ENCODE results near the gene SLAMF6. TPM values are rescaled to one million over a fixed set of nuclear protein-coding genes. Genes with fewer than 3 reads are reported as not detected.
A peak's percentile ranks its signal among the peaks of the same experiment; 100 is the strongest.
"Not testable (repeated sequence)": the region's sequence is repeated elsewhere in the genome, so short reads cannot be mapped to it uniquely, and the experiment has no call there.

The SLAMF6 gene
- total RNA-seq, 3 donors from 2014 or later, result 19.4 to 26.6 (median 19.6) TPM

DNA sequence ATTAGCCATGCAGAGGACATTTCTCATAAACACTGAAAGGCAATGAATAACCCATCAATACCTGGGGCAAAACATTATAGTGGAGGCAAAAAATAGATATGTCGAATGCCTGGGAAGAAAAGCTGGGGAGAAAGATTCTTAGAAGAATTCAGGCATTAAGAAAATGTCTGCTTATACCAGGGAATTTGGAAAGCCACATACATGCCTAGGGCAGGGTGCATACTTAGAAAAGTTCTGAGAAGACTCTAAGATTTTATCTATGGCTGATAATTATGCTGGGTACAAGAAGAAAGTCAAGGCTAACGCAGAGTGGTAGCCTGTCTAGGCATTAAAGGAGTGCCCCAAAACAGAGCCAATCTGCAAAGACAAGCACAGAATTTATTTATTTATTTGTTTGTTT, 18.4 kb downstream of the SLAMF6 start:
- Mint-ChIP-seq H3K4me3 (no peak overlapping the region), H3K4me1 (ENCODE audit: low read depth) (peaks cover 45% of the 10 kb centered on the region), H3K9me3 (peaks cover 27% of the 10 kb centered on the region)

DNA sequence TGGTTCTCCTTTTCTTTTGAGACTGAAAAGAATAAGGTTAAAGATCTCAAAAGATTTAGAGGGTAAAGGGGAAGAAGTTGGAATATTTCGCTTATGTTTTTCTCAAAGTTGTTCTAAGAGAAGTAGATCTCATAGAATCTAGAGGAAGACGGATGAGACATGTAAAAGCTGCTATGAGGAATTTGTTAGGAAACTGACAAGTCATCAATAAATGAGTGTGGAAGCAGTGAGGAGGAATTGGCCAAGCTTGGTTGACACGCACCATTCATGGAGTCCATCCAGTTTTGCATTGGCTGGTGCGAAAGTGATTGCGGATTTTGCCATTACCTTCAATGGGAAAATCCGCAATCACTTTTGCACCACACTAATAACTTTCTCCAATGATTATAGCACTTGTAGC, 20.0 kb downstream of the SLAMF6 start:
- H3K4me3 Mint-ChIP-seq, result no peak overlapping the region
- H3K27me3 Mint-ChIP-seq (ENCODE audit: low read depth), result no peaks in the 10 kb centered on the region
- H3K9me3 Mint-ChIP-seq, result peaks cover 31% of the 10 kb centered on the region
- no peak for DNase-seq
- peaks cover 72% of the 10 kb centered on the region for H3K36me3 Mint-ChIP-seq (ENCODE audit: insufficient read depth)
- H3K4me1 Mint-ChIP-seq (ENCODE audit: low read depth), result peaks cover 52% of the 10 kb centered on the region
- no peak for ATAC-seq

More for the DNA sequence above, 18.4 kb downstream of the SLAMF6 start:
- peaks cover 70% of the 10 kb centered on the region for H3K36me3 Mint-ChIP-seq (ENCODE audit: insufficient read depth)
- no peak for DNase-seq
- no peaks in the 10 kb centered on the region for H3K27me3 Mint-ChIP-seq (ENCODE audit: low read depth)
- no peak for ATAC-seq

DNA sequence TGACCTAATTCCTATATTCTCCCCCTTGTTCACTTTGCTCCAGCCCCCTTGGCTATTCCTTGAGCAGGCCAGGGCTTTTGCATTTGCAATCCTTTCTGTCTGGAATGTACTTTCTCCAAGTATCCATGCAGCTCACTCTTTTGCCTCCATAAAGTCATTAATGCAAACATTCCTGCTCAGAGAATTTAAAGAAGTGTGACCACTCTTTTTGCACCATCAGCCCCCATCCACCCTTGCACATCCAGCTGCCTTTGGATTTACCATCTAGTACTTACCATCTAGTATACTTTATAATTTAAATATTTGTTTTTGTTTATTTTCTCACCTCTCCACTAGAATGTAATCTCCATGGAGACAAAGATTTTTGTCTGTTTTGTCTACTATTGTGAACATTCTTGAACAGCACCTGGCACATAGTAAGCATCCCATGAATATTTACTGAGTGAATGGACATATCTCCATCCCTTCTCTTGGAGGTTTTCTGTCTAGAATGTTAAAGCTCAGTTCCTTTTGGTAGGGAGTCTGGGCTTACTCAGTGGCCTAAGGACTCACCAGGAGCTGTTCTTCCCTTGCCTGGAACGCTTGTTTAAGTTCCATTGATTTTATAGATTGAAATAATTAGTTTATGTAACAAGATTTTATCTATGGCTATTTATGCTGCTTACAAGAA, 22.6 kb downstream of the SLAMF6 start:
- H3K4me3 Mint-ChIP-seq, result no peak overlapping the region
- H3K36me3 Mint-ChIP-seq (ENCODE audit: insufficient read depth), result peaks cover 60% of the 10 kb centered on the region
- H3K9me3 Mint-ChIP-seq, result peaks cover 9% of the 10 kb centered on the region
- ATAC-seq, result no peak
- H3K27me3 Mint-ChIP-seq (ENCODE audit: low read depth), result no peaks in the 10 kb centered on the region
- DNase-seq, result no peak
- peaks cover 60% of the 10 kb centered on the region for H3K4me1 Mint-ChIP-seq (ENCODE audit: low read depth)

DNA sequence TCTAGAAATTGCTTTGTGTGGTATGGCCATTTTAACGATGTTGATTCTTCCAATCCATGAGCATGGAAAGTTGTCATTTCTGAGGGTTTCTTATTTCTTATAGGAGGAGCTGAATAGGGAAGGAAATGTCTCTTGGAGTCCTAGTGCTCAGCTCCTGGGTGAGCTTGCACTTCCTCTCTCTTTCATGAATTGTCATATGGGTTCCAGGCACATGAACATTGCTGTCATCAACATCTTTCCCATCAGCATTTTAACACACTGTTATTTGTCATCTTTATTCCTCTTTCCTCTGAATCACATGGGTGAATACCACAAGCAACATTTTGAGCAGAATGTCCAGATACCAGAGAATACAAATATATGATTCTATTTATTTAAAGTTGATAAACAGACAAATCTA, 23.4 kb downstream of the SLAMF6 start:
- DNase-seq (no peak), ATAC-seq (no peak)
- peaks cover 64% of the 10 kb centered on the region for H3K36me3 Mint-ChIP-seq (ENCODE audit: insufficient read depth)
- H3K27me3 Mint-ChIP-seq (ENCODE audit: low read depth), result no peaks in the 10 kb centered on the region
- H3K4me1 Mint-ChIP-seq (ENCODE audit: low read depth), result peaks cover 64% of the 10 kb centered on the region
- H3K9me3 Mint-ChIP-seq, result peaks cover 9% of the 10 kb centered on the region
- no peak overlapping the region for H3K4me3 Mint-ChIP-seq

DNA sequence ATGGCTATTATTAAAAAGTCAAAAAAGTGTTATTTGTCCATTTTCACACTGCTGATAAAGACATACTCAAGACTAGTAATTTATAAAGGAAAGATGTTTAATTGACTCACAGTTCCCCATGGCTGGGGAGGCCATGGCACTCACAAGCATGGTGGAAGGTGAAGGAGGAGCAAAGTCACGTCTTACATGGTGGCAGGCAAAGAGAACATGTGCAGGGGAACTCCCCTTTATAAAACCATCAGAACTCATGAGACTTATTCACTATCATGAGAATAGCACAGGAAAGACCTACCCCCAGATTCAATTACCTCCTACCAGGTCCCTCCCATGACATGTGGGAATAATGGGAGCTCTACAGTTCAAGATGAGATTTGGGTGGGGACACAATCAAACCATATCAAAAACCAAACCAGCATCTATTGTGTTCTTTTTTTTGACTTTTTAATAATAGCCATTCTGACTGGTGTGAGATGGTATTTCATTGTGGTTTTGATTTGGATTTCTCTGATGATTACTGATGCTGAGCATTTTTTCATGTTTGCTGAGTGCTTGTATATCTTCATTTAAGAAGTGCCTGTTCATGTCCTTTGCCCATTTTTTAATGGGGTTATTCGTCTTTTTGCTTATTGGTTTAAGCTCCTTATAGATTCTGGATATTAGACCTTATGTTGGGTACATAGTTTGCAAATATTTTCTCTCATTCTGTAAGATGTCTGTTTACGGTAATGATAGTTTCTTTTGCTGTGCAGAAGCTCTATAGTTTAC, 24.6 kb downstream of the SLAMF6 start:
- not testable (repeated sequence) for ATAC-seq; DNase-seq; H3K4me3 Mint-ChIP-seq; H3K27me3 Mint-ChIP-seq (ENCODE audit: low read depth); H3K9me3 Mint-ChIP-seq
- Mint-ChIP-seq H3K36me3 (ENCODE audit: insufficient read depth) (peaks cover 58% of the 10 kb centered on the region), H3K4me1 (ENCODE audit: low read depth) (peaks cover 53% of the 10 kb centered on the region)

DNA sequence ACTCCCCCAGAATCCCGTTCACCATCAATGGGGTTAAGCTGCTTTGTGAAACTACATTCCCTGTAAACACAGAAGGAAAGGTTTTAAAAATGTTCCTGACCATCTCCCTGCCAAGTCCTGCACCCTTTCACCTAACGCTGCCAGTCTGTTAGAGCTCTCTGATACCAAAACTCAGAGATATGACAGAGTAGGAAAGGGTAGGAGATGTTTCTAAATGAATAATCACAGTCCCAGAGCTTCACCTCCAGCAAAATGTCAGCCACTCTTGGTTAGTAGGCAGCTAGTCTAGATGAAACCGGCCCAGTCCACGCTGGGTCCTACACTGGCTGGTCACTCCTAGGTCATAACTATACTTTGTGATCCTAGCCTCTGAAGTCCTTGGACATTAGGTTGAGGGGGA, 26.7 kb downstream of the SLAMF6 start:
- Mint-ChIP-seq H3K4me3 (no peak overlapping the region), H3K27me3 (ENCODE audit: low read depth) (no peaks in the 10 kb centered on the region), H3K4me1 (ENCODE audit: low read depth) (peaks cover 35% of the 10 kb centered on the region), H3K9me3 (peaks cover 9% of the 10 kb centered on the region), H3K36me3 (ENCODE audit: insufficient read depth) (peaks cover 41% of the 10 kb centered on the region)
- ATAC-seq (peak in 1 of 2 donors; percentile 30), DNase-seq (no peak)

DNA sequence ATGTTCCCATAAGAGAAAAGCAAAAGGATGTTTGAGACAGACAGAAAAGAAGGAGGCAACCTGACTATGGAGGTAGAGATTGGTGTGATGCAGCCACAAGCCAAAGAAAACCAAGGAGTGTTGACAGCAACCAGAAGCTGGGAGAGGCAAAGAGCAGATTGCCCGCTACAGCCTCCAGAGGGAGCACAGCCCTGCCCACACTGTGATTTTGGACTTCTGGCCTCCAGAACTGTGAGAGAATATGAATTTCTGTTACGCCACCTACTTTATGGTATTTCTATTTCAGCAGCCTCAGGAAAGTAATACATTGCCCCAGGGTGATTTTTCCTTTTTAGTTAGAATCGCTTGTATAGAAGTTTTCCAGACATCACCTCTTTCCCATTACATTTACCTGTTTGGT, 28.4 kb downstream of the SLAMF6 start:
- no peak for DNase-seq
- Mint-ChIP-seq H3K9me3 (peaks cover 7% of the 10 kb centered on the region), H3K36me3 (ENCODE audit: insufficient read depth) (peaks cover 50% of the 10 kb centered on the region), H3K27me3 (ENCODE audit: low read depth) (no peaks in the 10 kb centered on the region), H3K4me1 (ENCODE audit: low read depth) (peaks cover 33% of the 10 kb centered on the region), H3K4me3 (no peak overlapping the region)
- no peak for ATAC-seq

DNA sequence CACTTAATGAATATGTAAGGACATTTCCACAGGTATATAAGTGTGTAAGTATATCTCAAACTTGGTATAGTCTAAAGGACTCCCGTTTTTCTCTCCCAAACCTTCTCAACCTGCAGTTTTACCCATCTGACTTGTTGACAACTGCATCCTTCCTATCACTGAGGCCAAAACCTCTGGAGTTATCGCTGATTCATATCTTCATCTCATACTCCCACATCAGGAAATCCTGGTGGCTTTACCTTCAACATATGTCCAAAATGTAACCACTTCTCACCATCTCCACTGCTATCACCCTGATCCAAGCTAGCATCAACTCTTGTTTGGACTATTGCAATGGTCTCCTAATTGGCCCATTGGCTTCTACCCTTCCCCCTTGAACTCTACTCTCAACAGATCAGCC, 30.4 kb downstream of the SLAMF6 start:
- Mint-ChIP-seq H3K4me1 (ENCODE audit: low read depth) (peaks cover 36% of the 10 kb centered on the region), H3K36me3 (ENCODE audit: insufficient read depth) (peaks cover 46% of the 10 kb centered on the region), H3K4me3 (no peak overlapping the region), H3K9me3 (no peaks in the 10 kb centered on the region), H3K27me3 (ENCODE audit: low read depth) (no peaks in the 10 kb centered on the region)
- no peak for DNase-seq
- no peak for ATAC-seq

DNA sequence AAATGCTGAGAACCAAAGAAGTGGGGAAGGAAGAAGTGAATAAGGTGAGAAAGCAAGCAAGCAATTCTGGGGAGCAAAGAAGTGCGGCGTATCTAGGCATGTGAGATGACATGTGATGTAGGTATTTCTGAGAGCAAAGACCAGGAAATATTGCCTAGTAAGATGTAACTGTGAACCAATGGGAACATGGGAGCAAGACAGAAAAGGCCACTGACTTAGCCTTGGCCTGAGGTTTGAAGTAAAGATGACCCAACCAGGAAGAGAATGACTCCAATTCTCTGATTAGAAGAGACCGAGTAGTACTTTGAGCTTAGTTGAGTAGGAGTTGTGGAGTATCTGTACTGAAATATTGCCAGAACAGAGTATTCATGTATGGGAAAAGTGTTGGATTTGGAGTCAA, 31.1 kb downstream of the SLAMF6 start:
- Mint-ChIP-seq H3K4me3 (no peak overlapping the region), H3K36me3 (ENCODE audit: insufficient read depth) (peaks cover 48% of the 10 kb centered on the region)
- DNase-seq, result no peak

DNA sequence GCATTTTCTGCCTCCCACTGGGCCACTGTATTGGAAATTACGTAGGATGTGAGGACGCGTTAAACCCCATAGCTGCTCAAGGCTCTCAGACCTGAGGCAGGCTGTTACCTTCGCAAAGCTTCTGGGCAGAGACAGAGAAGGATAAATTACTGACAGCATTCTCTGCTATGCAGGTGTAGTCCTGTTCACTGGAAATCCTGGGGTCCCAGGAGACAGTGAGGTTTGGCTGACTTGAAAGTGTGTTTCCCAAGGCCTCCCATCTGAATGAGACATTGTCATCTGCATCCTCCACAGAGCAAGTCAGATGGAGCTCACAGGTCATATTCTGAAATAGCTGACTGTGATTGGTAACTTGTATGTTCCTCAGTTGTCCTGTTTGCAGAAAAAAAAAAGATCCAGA, 32.0 kb downstream of the SLAMF6 start:
- no peaks in the 10 kb centered on the region for H3K27me3 Mint-ChIP-seq (ENCODE audit: low read depth)
- no peak for ATAC-seq
- peaks cover 54% of the 10 kb centered on the region for H3K36me3 Mint-ChIP-seq (ENCODE audit: insufficient read depth)

More for the DNA sequence above, 31.1 kb downstream of the SLAMF6 start:
- no peaks in the 10 kb centered on the region for H3K27me3 Mint-ChIP-seq (ENCODE audit: low read depth)
- no peak for ATAC-seq
- H3K4me1 Mint-ChIP-seq (ENCODE audit: low read depth), result peaks cover 33% of the 10 kb centered on the region
- H3K9me3 Mint-ChIP-seq, result no peaks in the 10 kb centered on the region

DNA sequence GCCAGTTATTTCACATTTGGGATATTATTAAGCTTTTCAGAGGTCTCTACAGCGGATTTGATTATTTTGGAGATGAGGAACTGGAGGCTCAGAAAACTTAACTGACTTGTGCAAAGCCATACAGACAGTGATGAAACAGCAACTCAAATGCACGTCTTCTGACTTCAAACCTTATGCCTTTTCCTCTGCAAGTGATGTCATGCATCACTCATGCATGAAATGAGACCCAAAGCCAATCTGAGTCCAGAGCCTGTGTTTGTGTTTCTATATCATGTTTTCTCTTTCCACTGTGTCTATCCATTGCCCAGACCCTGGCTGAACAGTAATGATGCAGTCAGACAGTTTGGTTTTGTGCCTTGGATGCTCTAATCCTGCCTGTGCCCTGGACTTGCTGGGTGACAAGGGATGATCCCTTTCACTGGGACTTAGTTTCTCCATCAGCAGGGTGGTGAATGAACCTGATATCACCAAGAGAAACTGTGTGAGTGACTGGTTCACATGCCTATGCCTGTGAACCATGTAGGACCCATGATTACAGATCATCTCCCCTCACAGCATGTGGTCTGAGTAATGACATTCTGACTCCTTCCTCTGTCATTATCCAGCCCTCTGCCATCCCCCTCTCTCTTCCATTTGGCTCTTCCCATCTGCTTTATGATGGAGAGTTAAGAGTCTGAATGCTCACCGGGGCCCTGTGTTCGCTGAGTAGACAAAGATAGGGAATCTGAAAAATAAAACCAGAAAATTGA, 33.4 kb downstream of the SLAMF6 start:
- no peak for ATAC-seq
- peaks cover 51% of the 10 kb centered on the region for H3K36me3 Mint-ChIP-seq (ENCODE audit: insufficient read depth)
- H3K9me3 Mint-ChIP-seq, result no peaks in the 10 kb centered on the region
- no peak for DNase-seq
- no peaks in the 10 kb centered on the region for H3K27me3 Mint-ChIP-seq (ENCODE audit: low read depth)
- H3K4me3 Mint-ChIP-seq, result no peak overlapping the region
- peaks cover 24% of the 10 kb centered on the region for H3K4me1 Mint-ChIP-seq (ENCODE audit: low read depth)

More for the DNA sequence above, 32.0 kb downstream of the SLAMF6 start:
- H3K4me3 Mint-ChIP-seq, result no peak overlapping the region
- no peak for DNase-seq
- peaks cover 30% of the 10 kb centered on the region for H3K4me1 Mint-ChIP-seq (ENCODE audit: low read depth)
- no peaks in the 10 kb centered on the region for H3K9me3 Mint-ChIP-seq

DNA sequence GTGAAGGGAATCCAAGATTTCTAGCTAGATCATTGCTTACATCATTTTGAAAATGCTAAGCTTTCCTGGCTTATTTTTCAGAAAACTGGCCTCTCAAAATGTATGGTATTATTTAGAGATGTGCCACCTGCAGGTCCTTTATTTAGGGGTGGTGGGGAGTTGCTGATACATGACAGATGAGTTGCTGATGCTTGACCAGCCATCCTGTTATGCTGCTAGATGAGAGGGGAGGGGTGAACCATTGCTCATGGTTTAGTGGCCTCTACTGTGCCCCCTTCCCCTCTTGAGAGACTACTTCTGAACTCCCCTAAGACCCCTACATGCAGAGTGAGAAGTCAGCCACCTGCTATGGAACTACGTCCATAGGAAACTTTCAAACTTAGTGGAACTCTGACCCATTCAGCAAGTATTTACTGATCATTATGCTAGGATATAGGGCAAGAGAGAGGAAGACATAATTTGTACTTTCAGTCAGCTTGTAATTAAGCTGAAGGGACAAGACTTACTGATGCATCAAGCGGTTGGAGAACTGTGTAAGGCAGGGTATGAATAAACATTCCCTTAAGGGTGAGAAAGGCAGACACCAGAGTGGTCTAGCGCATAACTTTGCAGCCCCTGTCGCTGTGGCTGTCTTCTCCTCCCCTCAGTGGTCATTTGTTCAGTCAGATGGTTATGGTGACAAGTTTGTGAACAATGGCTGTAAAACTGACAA, 34.6 kb downstream of the SLAMF6 start:
- Mint-ChIP-seq H3K27me3 (ENCODE audit: low read depth) (no peaks in the 10 kb centered on the region), H3K9me3 (no peaks in the 10 kb centered on the region), H3K4me3 (no peak overlapping the region), H3K4me1 (ENCODE audit: low read depth) (peaks cover 30% of the 10 kb centered on the region), H3K36me3 (ENCODE audit: insufficient read depth) (peaks cover 46% of the 10 kb centered on the region)
- ATAC-seq, result no peak
- no peak for DNase-seq

DNA sequence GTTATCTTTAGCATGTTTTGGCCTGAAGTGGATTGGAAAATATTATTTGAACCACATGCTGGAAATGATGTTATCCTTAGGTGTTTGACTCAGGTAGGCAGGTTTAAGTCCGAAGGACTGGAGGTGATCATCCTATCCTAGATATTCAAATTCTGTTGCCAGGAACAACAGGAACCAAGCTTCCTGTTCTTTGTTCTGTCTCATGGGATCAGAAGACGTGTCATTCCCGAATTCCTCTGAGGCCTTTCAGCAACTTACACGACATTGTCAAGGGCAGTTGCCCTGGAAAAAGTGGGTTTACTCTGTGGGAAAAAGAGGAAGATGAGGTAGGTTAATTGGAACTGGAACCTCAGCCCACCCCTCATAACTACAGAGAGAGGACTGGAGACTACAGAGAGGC, 36.6 kb downstream of the SLAMF6 start:
- H3K4me1 Mint-ChIP-seq (ENCODE audit: low read depth), result peaks cover 46% of the 10 kb centered on the region
- H3K27me3 Mint-ChIP-seq (ENCODE audit: low read depth), result no peaks in the 10 kb centered on the region
- ATAC-seq (no peak), DNase-seq (no peak)
- peaks cover 48% of the 10 kb centered on the region for H3K36me3 Mint-ChIP-seq (ENCODE audit: insufficient read depth)
- peaks cover under 1% of the 10 kb centered on the region for H3K9me3 Mint-ChIP-seq
- no peak overlapping the region for H3K4me3 Mint-ChIP-seq

All from activated T-cell treated with anti-CD3 and anti-CD28 coated beads, Interleukin-2, amount 50 U/mL, for 4 hours (primary cell).